ENCODE results near the gene TBL2.
"Not testable (repeated sequence)": the region's sequence is repeated elsewhere in the genome, so short reads cannot be mapped to it uniquely, and the experiment has no call there.

The TBL2 gene

DNA sequence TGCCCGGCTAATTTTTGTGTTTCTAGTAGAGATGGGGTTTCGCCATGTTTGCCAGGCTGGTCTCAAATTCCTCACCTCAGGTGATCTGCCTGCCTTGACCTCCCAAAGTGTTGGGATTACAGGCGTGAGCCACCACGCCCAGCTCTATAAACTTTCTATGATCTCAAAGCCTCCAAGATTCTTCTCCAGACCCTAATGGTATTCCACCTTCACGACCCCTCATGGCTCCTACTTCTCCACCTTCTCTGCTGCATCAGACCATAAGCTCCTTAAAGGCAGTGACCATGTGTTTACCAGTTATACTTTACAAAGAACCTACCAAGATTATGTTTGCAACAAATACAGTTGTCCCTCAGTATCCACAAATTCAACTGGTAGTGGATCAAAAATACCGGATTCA lies 46.2 kb downstream of the TBL2 start:
- no peak for DNase-seq

DNA sequence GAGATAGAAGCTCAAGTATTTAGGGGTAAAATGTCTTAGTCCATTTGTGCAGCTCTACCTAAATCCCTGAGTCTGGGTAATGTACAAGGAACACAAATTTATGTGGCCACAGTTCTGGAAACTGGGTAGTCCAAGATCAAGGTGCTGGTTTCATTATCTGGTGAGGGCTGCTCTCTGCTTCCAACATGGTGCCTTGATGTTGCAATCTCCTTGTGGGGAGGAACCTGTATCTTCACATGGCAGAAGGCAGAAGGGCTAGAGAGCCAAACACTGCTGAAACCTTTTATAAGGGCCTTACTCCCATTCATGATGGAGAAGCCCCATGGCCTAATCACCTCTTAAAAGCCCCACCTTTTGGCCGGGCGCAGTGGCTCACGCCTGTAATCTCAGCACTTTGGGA lies 47.6 kb downstream of the TBL2 start:
- DNase-seq: no peak

DNA sequence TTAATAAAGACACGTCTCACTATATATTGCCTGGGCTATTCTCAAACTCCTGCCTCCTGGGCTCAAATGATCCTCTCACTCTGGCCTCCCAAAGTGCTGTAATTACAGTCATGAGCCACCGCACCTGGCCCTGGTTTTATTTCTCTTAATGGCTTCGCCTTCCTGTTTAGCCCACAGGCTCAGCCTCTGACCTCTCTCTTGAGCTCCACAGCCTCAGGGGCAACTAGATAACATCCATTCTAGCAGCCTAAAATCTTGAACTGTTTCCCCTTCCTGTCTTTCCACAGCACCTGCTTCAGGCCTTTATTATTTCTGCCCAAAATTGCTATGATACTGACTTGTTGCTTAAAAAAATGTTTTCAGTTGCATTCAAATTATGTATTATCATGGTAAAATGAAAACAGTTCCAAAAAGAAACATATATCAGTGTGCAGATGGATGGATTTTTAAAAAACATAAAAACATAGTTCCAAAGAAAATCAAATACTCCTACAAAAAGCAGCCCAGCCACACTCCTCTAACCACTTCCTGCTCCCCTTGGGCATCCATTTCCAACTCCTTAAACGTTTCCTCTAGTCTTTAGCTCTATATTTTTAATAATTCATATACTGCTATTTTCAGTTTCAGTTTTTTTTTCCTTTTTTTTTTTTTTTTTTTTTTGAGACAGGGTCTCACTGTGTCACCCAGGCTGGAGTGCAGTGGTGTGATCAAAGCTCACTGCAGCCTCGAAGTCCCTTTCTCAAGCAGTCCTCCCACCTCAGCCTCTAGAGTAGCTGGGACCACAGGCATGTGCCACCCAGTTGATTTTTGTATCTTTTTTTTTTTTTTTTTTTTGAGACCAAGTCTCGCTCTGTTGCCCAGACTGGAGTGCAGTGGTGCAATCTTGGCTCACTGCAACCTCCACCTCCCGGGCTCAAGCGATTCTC lies 51.2 kb downstream of the TBL2 start:
- DNase-seq: no peak

DNA sequence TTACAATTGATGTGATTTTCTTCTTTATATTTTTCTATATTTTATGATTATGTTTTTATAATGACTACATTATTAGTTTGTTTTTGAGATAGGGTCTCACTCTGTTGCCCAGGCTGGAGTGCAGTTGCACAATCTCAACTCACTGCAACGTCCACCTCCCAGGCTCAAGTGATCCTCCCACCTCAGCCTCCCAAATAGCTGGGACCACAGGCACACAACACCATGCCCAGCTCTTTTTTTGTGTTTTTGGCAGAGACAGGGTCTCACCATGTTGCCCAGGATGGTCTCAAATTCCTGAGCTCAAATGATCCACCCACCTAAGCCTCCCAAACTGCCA lies 52.3 kb downstream of the TBL2 start:
- not testable (repeated sequence) for DNase-seq

DNA sequence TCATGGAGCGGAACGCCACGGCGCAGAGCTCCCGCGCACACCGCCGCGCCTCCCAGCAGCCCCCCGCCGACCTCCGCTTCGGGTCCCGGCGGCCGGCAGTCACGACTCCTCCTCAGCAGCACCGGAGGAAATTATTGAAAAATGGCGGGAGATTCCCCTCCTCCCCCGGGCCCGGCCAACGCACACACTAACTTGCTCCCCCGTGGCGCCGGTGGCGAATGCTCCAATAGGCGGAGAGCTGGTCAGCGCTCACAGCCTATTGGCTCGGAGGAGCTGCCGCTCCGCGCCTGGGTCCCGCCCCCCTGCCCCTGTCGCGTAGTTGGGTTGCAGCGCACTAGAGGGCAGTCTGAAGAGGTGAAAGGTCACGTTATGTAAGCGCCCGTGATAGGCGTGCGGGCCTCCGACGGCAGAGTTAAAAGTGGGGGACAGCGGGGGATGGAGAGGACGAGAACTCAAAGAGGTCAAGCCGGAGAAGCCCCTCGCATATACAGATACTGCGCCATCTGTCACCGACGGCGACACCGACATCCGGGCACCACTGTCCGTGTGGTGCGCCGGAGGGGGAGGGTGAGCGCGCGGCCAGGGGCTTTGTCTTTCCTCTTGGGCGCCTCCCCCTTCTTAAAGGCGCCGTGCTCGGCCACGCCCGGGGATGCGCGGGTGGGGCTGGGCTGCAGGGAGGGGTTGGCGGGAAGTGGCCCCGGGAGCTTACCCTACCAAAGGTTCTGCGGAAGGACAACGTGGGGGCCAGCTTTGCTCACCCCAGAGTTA lies 56.1 kb downstream of the TBL2 start, which contains the start of gene BAZ1B:
BAZ1B (minus strand) TSS at position 189 of the 768 bp plus-strand sequence. CDS start 360 bp downstream, outside the sequence.
- peak; percentile 90 to 95 (median 91) for DNase-seq

DNA sequence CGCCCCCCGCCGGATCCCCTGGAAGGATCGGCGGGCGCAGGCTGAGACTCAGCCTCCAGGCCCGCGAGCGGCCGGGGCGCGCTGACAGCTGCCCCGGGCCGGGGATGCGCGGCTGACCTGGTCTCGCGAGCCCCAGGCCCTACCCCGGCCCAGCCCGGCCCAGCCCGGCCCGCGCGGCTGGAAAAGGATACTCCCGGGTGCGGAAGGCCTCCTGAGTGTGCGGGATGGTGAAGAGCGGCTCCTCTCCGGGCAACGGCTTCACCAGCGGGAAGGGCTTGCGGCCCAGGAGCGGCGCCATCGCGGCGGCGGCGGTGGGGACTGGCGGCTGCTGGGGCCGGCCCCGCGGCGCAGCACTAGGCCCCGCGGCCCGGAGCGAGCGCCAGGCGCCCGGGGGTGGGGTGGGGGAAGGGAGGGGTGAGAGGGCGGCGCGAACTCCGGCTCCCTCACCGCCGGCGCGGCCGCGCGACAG lies 56.7 kb downstream of the TBL2 start:
- DNase-seq: peak in 3 of 4 experiments; percentile 52 to 63 (median 62)

DNA sequence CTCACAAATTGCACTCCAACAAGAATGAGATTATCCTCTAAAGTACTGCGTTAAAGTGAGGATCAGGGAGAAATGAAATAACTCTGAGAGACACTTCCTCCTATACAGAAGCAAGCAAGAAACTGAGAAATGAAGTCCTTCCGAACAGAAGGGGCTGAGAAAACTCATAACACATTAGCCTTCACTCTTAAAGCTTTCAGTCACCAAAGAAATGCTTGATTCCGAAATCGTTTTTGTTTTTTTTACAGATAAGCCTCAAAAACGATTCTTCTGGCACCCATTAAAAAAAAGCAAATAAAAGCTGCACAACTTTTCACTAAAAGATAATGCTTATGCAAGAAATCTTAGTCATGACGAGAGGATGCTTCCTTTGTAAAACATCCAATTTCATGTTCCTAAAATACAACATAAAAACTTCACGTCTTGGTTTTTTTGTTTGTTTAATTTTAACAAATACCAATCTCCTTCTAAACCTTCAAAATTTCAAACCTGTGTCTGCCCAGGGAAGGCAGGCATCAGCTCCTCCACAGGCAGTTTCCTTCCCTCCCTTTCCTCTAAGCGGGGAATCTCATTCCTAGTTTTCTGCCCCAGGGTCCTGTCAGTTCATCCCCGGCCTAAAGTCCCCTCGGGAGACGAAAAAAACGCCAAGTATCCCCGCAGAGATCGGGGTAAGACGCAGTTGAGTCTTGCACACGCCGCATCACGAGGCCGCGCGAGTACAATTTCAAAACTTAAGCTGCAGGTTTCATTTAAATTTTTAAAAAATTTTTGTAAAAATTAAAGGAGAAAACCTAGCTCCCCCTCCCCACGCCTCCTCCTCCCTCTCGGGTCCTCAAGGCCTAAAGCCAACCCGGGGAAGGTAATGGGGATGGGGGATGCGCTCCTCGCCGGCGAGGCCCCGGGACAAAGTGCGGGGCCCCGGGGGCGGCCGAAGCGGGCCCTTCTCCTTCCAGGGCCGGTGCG lies 57.4 kb downstream of the TBL2 start:
- DNase-seq: no peak

DNA sequence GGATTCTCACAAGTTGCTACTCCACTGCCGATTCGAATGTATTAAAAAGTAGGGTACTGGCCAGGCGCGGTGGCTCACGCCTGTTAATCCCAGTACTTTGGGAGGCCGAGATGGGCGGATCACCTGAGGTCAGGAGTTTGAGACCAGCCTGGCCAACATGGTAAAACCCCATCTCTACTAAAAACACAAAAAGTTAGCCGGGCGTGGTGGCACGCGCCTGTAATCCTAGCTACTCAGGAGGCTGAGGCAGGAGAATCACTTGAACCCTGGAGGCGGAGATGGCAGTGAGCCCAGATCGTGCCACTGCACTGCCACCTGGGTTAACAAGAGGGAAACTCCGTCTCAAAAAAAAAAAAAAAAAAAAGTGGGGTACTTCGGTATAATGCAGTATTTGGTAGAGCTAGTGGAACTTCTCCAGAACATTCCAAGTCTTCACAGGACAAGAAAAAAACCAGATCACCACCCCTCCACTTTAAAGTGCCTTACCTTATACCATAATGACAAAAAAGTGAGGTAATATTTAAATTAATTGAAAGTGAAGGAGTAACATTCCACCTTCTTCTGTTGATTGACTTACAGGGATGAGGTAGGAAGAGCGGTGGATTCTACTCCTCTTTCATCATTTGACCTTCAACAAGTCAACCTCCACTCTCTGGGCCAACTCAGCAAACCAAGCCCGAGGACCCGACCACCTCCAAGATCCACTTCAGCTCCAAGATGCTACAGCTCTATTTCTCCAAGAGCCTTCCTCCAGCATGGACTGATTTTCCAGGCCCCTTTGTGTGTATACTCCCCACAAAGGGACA lies 58.3 kb downstream of the TBL2 start:
- DNase-seq: no peak

DNA sequence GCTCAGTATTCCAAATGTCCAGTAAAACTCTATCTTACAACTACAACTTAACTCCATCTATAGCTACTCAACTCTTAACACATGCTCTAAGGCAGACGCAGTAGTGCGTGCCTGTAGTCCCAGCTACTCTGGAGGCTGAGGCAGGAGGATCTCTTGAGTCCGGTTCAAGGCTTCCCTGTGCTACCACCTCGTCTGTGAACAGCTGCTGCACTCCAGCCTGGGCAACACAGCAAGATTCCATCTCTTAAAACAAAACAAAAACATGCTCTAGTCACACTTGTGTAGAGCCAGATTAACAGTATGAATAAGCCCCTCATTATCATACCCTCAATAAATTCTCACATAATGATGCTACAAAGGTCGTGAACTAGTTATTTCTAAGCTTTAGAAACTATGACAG lies 59.9 kb downstream of the TBL2 start:
- no peak for DNase-seq
